WERI-Rb-1 (cell line): ENCODE results near the gene C1QTNF7.

ENCODE experiments used
- DNase-seq: peaks from one replicate; pipeline ENCODE4 v3.0.0-alpha.2; 2020
- H3K27ac ChIP-seq: fragments of 250-450 bp; sonication (Bioruptor Pico); 2 replicates; pipeline ENCODE4 v1.5.1; 2020; ENCODE audit warnings: mild to moderate bottlenecking, moderate library complexity
- H3K27me3 ChIP-seq: fragments of 250-450 bp; sonication (Bioruptor Pico); 2 replicates; pipeline ENCODE4 v1.5.1; 2021; ENCODE audit warnings: mild to moderate bottlenecking, low read depth, moderate library complexity; ENCODE audit not compliant: insufficient read depth, severe bottlenecking
- H3K36me3 ChIP-seq: fragments of 250-450 bp; sonication (Bioruptor Pico); 2 replicates; pipeline ENCODE4 v1.5.1; 2020; ENCODE audit warnings: mild to moderate bottlenecking, moderate library complexity
- H3K4me3 ChIP-seq: 2 replicates; pipeline ENCODE4 v1.5.1; 2011; ENCODE audit warnings: low read depth, mild to moderate bottlenecking, control low read depth, low read length
- H3K9me3 ChIP-seq: fragments of 250-450 bp; sonication (Bioruptor Pico); 2 replicates; pipeline ENCODE4 v1.5.1; 2021; ENCODE audit warnings: mild to moderate bottlenecking, moderate library complexity; ENCODE audit not compliant: severe bottlenecking
- CTCF ChIP-seq: IDR thresholded peaks from 2 replicates; pipeline ENCODE4 v1.5.1; 2011; ENCODE audit warnings: low read depth, mild to moderate bottlenecking, control low read depth, inconsistent platforms, low read length

Gene C1QTNF7

GRCh38 chr4:15385928-15386327 lies 41.9 kb upstream of the C1QTNF7 start:
- H3K27me3 ChIP-seq: no peaks in the 10 kb centered on the region
- H3K4me3 ChIP-seq: no peak overlapping the region
- H3K9me3 ChIP-seq: no peaks in the 10 kb centered on the region
- no peak for TF ChIP-seq CTCF
- H3K27ac ChIP-seq: no peak overlapping the region
- no peak for DNase-seq
- H3K36me3 ChIP-seq: no peaks in the 10 kb centered on the region

- Histone ChIP-seq H3K4me3 (no peak overlapping the region), H3K27ac (no peak overlapping the region), H3K36me3 (no peaks in the 10 kb centered on the region), H3K27me3 (no peaks in the 10 kb centered on the region), H3K9me3 (no peaks in the 10 kb centered on the region)
- no peak for DNase-seq
- TF ChIP-seq CTCF: no peak
These were observed 37.3 kb upstream of the C1QTNF7 start for GRCh38 chr4:15390494-15390893.

- TF ChIP-seq CTCF: no peak
These were observed 35.6 kb upstream of the C1QTNF7 start for GRCh38 chr4:15392053-15392805.

GRCh38 chr4:15395311-15395710 lies 32.5 kb upstream of the C1QTNF7 start:
- Histone ChIP-seq H3K4me3 (no peak overlapping the region), H3K27ac (no peak overlapping the region), H3K27me3 (no peaks in the 10 kb centered on the region), H3K36me3 (no peaks in the 10 kb centered on the region), H3K9me3 (no peaks in the 10 kb centered on the region)
- TF ChIP-seq CTCF: no peak
- no peak for DNase-seq

More at GRCh38 chr4:15392053-15392805, 35.6 kb upstream of the C1QTNF7 start:
- DNase-seq: no peak
- no peaks in the 10 kb centered on the region for H3K36me3 ChIP-seq
- H3K27me3 ChIP-seq: no peaks in the 10 kb centered on the region
- no peaks in the 10 kb centered on the region for H3K9me3 ChIP-seq
- H3K4me3 ChIP-seq: no peak overlapping the region
- no peak overlapping the region for H3K27ac ChIP-seq

- Histone ChIP-seq H3K9me3 (no peaks in the 10 kb centered on the region), H3K4me3 (no peak overlapping the region), H3K27ac (no peak overlapping the region), H3K27me3 (no peaks in the 10 kb centered on the region), H3K36me3 (no peaks in the 10 kb centered on the region)
- peak; percentile 74 for DNase-seq
- TF ChIP-seq CTCF: peak; percentile 85
These were observed 31.6 kb upstream of the C1QTNF7 start for GRCh38 chr4:15396157-15396800.
